CD4-positive, alpha-beta memory T cell (primary cell): ENCODE measurements around the gene BCAN. TPM values are rescaled to one million over a fixed set of nuclear protein-coding genes. Genes with fewer than 3 reads are reported as not detected.

Experiments
- CTCF ChIA-PET: fragments of 350-600 bp; sonication (Branson Sonifier 250); formaldehyde crosslinking; loops from one replicate; lab custom pipeline; 2021; ENCODE audit warnings: inconsistent platforms; ENCODE audit not compliant: partially characterized antibody; lab: Charles Lee
- POLR2A ChIA-PET: fragments of 350-600 bp; sonication (Branson Sonifier 250); formaldehyde crosslinking; loops from one replicate; lab custom pipeline; 2021; ENCODE audit not compliant: partially characterized antibody; lab: Charles Lee
- DNase-seq, 5 donors: peaks; one replicate each; pipeline versions ENCODE4 v3.0.0 to v3.0.0-alpha.2; 2020 to 2022; ENCODE audit warnings: mixed read lengths in 1 of 5
- H3K27ac ChIP-seq: one replicate; pipeline ENCODE4 v1.7.0; 2013; ENCODE audit warnings: low read depth, low read length
- H3K27me3 ChIP-seq: 2 replicates; pipeline ENCODE4 v1.7.0; 2013; ENCODE audit warnings: mild to moderate bottlenecking, low read length, moderate library complexity; ENCODE audit not compliant: insufficient read depth
- H3K36me3 ChIP-seq: 2 replicates; pipeline ENCODE4 v1.7.0; 2013; ENCODE audit warnings: mild to moderate bottlenecking, low read length, moderate library complexity; ENCODE audit not compliant: insufficient read depth
- H3K4me1 ChIP-seq: 2 replicates; pipeline ENCODE4 v1.7.0; 2013; ENCODE audit warnings: mild to moderate bottlenecking, low read length, moderate library complexity; ENCODE audit not compliant: insufficient read depth
- H3K4me3 ChIP-seq, 2 donors: one replicate each; pipeline ENCODE4 v1.7.0; 2013; ENCODE audit warnings: low read length in 2 of 2, mild to moderate bottlenecking in 1 of 2
- H3K9me3 ChIP-seq, 2 donors: one replicate each; pipeline ENCODE4 v1.7.0; 2013; ENCODE audit warnings: low read length in 2 of 2, control low read depth in 1 of 2; ENCODE audit not compliant: control insufficient read depth in 1 of 2
- H3K27ac Mint-ChIP-seq, 7 donors: one replicate each; pipeline ENCODE4 v1.8.0; 2020 to 2021; ENCODE audit warnings: mixed read lengths in 7 of 7, mild to moderate bottlenecking in 6 of 7, inconsistent platforms in 3 of 7, moderate library complexity in 3 of 7
- H3K27me3 Mint-ChIP-seq, 2 donors: one replicate each; pipeline ENCODE4 v1.8.0; 2020 to 2021; ENCODE audit warnings: mixed read lengths in 2 of 2
- H3K36me3 Mint-ChIP-seq, 2 donors: one replicate each; pipeline ENCODE4 v1.8.0; 2020 to 2021; ENCODE audit warnings: mixed read lengths in 2 of 2, inconsistent platforms in 1 of 2, mild to moderate bottlenecking in 1 of 2
- H3K4me1 Mint-ChIP-seq, 4 donors: one replicate each; pipeline ENCODE4 v1.8.0; 2020 to 2021; ENCODE audit warnings: mixed read lengths in 4 of 4, mild to moderate bottlenecking in 1 of 4
- H3K4me3 Mint-ChIP-seq, 8 donors: one replicate each; pipeline ENCODE4 v1.8.0; 2020 to 2021; ENCODE audit warnings: mixed read lengths in 8 of 8, mild to moderate bottlenecking in 7 of 8, moderate library complexity in 6 of 8, inconsistent platforms in 3 of 8
- H3K9me3 Mint-ChIP-seq, 8 donors: one replicate each; pipeline ENCODE4 v1.8.0; 2020 to 2021; ENCODE audit warnings: mixed read lengths in 8 of 8, mild to moderate bottlenecking in 5 of 8, inconsistent platforms in 3 of 8, moderate library complexity in 1 of 8
- intact Hi-C: fragments of 100-400 bp; cut with micrococcal nuclease; formaldehyde crosslinking; loops from one replicate; pipeline ENCODE4 v1.15.1; 2023
- polyA plus RNA-seq, 2 donors: library from polyadenylated mRNA; unstranded; fragments of 300-500 nt; fragmentation: Illumina TruSeq; gene quantifications; one replicate each; pipeline ENCODE4 v1.2.3, GENCODE V29; 2021
- total RNA-seq, 2 experiments: library from RNA; stranded (reverse); gene quantifications; one replicate each; pipeline ENCODE4 v1.2.3, GENCODE V29; 2021

Gene BCAN
- total and polyA plus RNA-seq, 4 experiments from 2014 or later: not detected

GRCh38 chr1:156662800-156663055 is 20.8 kb downstream of the BCAN start:
- no peaks in the 10 kb centered on the region for H3K9me3 Mint-ChIP-seq
- H3K36me3 ChIP-seq: no peaks in the 10 kb centered on the region
- intact Hi-C loops: no loop called here
- DNase-seq: no peak
- H3K9me3 ChIP-seq: no peaks in the 10 kb centered on the region
- H3K4me3 Mint-ChIP-seq: no peak overlapping the region
- H3K4me1 Mint-ChIP-seq: peaks cover 23 to 47% (median 30%) of the 10 kb centered on the region in 4 donors
- no peak overlapping the region for H3K27ac ChIP-seq
- no peaks in the 10 kb centered on the region for H3K27me3 ChIP-seq
- no peak overlapping the region for H3K4me3 ChIP-seq
- H3K36me3 Mint-ChIP-seq: no peaks in the 10 kb centered on the region
- H3K27ac Mint-ChIP-seq: no peak overlapping the region
- ChIA-PET CTCF (interaction anchor here (1.0 kb wide), 1 partner anchor 26 kb away, joined by 3 read pairs; no protein-coding TSS in a partner anchor), POLR2A (no interaction called here)
- H3K27me3 Mint-ChIP-seq: peaks cover 0 to 2% of the 10 kb centered on the region in 2 donors
- peaks cover 50% of the 10 kb centered on the region for H3K4me1 ChIP-seq

GRCh38 chr1:156663178-156663577 is 21.3 kb downstream of the BCAN start:
- Mint-ChIP-seq H3K27me3 (peaks cover 0 to 2% of the 10 kb centered on the region in 2 donors), H3K4me1 (peaks cover 23 to 43% (median 29%) of the 10 kb centered on the region in 4 donors), H3K4me3 (no peak overlapping the region), H3K9me3 (no peaks in the 10 kb centered on the region), H3K27ac (no peak overlapping the region), H3K36me3 (no peaks in the 10 kb centered on the region)
- POLR2A ChIA-PET: no interaction called here
- Histone ChIP-seq H3K4me1 (peaks cover 46% of the 10 kb centered on the region), H3K36me3 (no peaks in the 10 kb centered on the region), H3K27ac (no peak overlapping the region), H3K4me3 (no peak overlapping the region), H3K27me3 (no peaks in the 10 kb centered on the region), H3K9me3 (no peaks in the 10 kb centered on the region)
- DNase-seq: no peak
- intact Hi-C loops: no loop called here
- CTCF ChIA-PET: interaction anchor here (1.5 kb wide), 1 partner anchor 27 kb away, joined by 4 read pairs; no protein-coding TSS in a partner anchor

GRCh38 chr1:156664046-156664766 is 22.3 kb downstream of the BCAN start:
- no peak overlapping the region for H3K4me3 ChIP-seq
- H3K4me3 Mint-ChIP-seq: no peak overlapping the region
- H3K27ac Mint-ChIP-seq: no peak overlapping the region
- no peaks in the 10 kb centered on the region for H3K9me3 Mint-ChIP-seq
- H3K27me3 ChIP-seq: no peaks in the 10 kb centered on the region
- no peak overlapping the region for H3K27ac ChIP-seq
- DNase-seq: no peak
- no peaks in the 10 kb centered on the region for H3K36me3 Mint-ChIP-seq
- H3K27me3 Mint-ChIP-seq: peaks cover 0 to 2% of the 10 kb centered on the region in 2 donors
- H3K9me3 ChIP-seq: no peaks in the 10 kb centered on the region
- peaks cover 23 to 36% (median 29%) of the 10 kb centered on the region in 4 donors for H3K4me1 Mint-ChIP-seq
- CTCF ChIA-PET: interaction anchor here (1.1 to 2.5 kb wide), 5 partner anchors 12 to 40 kb away, joined by 3 to 8 read pairs (median 3); partner anchors contain the start of gene NES
- peaks cover 38% of the 10 kb centered on the region for H3K4me1 ChIP-seq
- H3K36me3 ChIP-seq: no peaks in the 10 kb centered on the region
- POLR2A ChIA-PET: no interaction called here
- intact Hi-C loops: no loop called here

- H3K4me3 ChIP-seq: no peak overlapping the region
- H3K4me1 Mint-ChIP-seq: peaks cover 16 to 29% (median 22%) of the 10 kb centered on the region in 4 donors
- H3K27ac Mint-ChIP-seq: no peak overlapping the region
- no peak overlapping the region for H3K4me3 Mint-ChIP-seq
- POLR2A ChIA-PET: no interaction called here
- no peak overlapping the region for H3K27ac ChIP-seq
- DNase-seq: no peak
- peaks cover 0 to 2% of the 10 kb centered on the region in 2 donors for H3K27me3 Mint-ChIP-seq
- H3K27me3 ChIP-seq: no peaks in the 10 kb centered on the region
- no peaks in the 10 kb centered on the region for H3K9me3 Mint-ChIP-seq
- no peaks in the 10 kb centered on the region for H3K36me3 Mint-ChIP-seq
- no peaks in the 10 kb centered on the region for H3K9me3 ChIP-seq
- intact Hi-C loops: no loop called here
- no peaks in the 10 kb centered on the region for H3K36me3 ChIP-seq
- peaks cover 31% of the 10 kb centered on the region for H3K4me1 ChIP-seq
- CTCF ChIA-PET: interaction anchor here (1.1 to 2.5 kb wide), 5 partner anchors 11 to 41 kb away, joined by 3 to 8 read pairs (median 3); partner anchors contain the start of gene NES
Measured at GRCh38 chr1:156664767-156665411, 23.0 kb downstream of the BCAN start.

GRCh38 chr1:156665539-156665938 is 23.6 kb downstream of the BCAN start:
- ChIA-PET POLR2A (interaction anchor here (0.6 kb wide), 1 partner anchor 70 kb away, joined by 3 read pairs; no protein-coding TSS in a partner anchor), CTCF (interaction anchor here (1.1 to 2.5 kb wide), 3 partner anchors 11 to 39 kb away, joined by 3 to 8 read pairs (median 3); partner anchors contain the start of gene NES)
- Mint-ChIP-seq H3K4me1 (peaks cover 11 to 23% (median 16%) of the 10 kb centered on the region in 4 donors), H3K4me3 (peak overlapping the region in 1 of 8 donors; percentile 41), H3K27me3 (peaks cover 0 to 2% of the 10 kb centered on the region in 2 donors), H3K36me3 (no peaks in the 10 kb centered on the region), H3K27ac (peak overlapping the region in 1 of 7 donors; percentile 43), H3K9me3 (no peaks in the 10 kb centered on the region)
- Histone ChIP-seq H3K27ac (no peak overlapping the region), H3K27me3 (no peaks in the 10 kb centered on the region), H3K4me1 (peaks cover 24% of the 10 kb centered on the region), H3K4me3 (no peak overlapping the region), H3K9me3 (no peaks in the 10 kb centered on the region), H3K36me3 (no peaks in the 10 kb centered on the region)
- no peak for DNase-seq
- intact Hi-C loops: no loop called here

GRCh38 chr1:156666862-156667609 is 25.1 kb downstream of the BCAN start:
- no peaks in the 10 kb centered on the region for H3K36me3 ChIP-seq
- H3K27ac ChIP-seq: no peak overlapping the region
- H3K9me3 ChIP-seq: no peaks in the 10 kb centered on the region
- intact Hi-C loops: no loop called here
- no peak for DNase-seq
- H3K27ac Mint-ChIP-seq: peak overlapping the region in 1 of 7 donors; percentile 37
- ChIA-PET CTCF (interaction anchor here (1.6 kb wide), 1 partner anchor 12 kb away, joined by 3 read pairs; no protein-coding TSS in a partner anchor), POLR2A (no interaction called here)
- H3K4me3 ChIP-seq: no peak overlapping the region
- H3K36me3 Mint-ChIP-seq: no peaks in the 10 kb centered on the region
- peaks cover 0 to 5% of the 10 kb centered on the region in 2 donors for H3K27me3 Mint-ChIP-seq
- peaks cover 9% of the 10 kb centered on the region for H3K4me1 ChIP-seq
- no peaks in the 10 kb centered on the region for H3K9me3 Mint-ChIP-seq
- H3K4me3 Mint-ChIP-seq: no peak overlapping the region
- peaks cover 2 to 8% (median 3%) of the 10 kb centered on the region in 4 donors for H3K4me1 Mint-ChIP-seq
- H3K27me3 ChIP-seq: no peaks in the 10 kb centered on the region

- no peak overlapping the region for H3K4me3 Mint-ChIP-seq
- H3K27me3 Mint-ChIP-seq: peaks cover 2 to 9% of the 10 kb centered on the region in 2 donors
- intact Hi-C loops: no loop called here
Measured at GRCh38 chr1:156667610-156667967, 25.7 kb downstream of the BCAN start.

More at GRCh38 chr1:156667610-156667967, 25.7 kb downstream of the BCAN start:
- ChIA-PET POLR2A (no interaction called here), CTCF (interaction anchor here (1.2 to 1.6 kb wide), 2 partner anchors 11 to 43 kb away, joined by 3 read pairs; no protein-coding TSS in a partner anchor)
- H3K4me1 ChIP-seq: peaks cover 4% of the 10 kb centered on the region
- Mint-ChIP-seq H3K36me3 (no peaks in the 10 kb centered on the region), H3K4me1 (peaks cover 0 to 4% (median 0%) of the 10 kb centered on the region in 4 donors), H3K27ac (no peak overlapping the region), H3K9me3 (no peaks in the 10 kb centered on the region)
- no peak for DNase-seq
- no peak overlapping the region for H3K27ac ChIP-seq
- no peaks in the 10 kb centered on the region for H3K36me3 ChIP-seq
- no peaks in the 10 kb centered on the region for H3K27me3 ChIP-seq
- H3K4me3 ChIP-seq: no peak overlapping the region
- no peaks in the 10 kb centered on the region for H3K9me3 ChIP-seq
